Measurements from ENCODE around the gene LIMK1.

DNA sequence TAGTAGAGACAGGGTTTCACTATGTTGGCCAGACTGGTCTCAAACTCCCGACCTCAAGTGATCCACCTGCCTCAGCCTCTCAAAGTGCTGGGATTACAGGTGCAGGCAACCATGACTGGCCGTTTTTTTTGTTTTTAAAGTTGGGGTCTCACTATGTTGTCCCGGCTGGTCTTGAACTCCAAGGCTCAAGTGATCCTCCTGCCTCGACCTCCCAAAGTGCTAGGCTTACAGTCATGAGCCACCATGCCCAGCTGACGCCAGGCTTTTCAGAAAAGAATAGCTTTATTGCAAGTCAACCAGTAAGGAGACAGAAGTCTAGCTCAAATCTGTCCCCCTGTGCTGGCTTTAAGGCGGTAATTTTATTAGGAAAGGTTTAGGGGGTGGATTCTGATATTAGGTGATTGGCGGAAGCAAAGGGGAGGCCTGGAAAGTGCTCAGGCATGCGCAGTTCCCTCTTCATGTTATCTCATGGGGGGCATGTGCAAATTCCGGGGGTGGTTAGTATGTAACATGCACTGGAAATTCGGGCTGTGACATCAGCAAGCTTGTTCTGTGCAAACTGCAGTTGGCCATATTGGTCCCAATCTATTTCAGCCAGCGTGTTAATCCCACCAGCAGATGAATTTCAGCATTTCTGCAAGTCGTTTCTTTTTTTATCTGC lies 42.7 kb downstream of the LIMK1 start:
- TF ChIP-seq, protein P1, sequence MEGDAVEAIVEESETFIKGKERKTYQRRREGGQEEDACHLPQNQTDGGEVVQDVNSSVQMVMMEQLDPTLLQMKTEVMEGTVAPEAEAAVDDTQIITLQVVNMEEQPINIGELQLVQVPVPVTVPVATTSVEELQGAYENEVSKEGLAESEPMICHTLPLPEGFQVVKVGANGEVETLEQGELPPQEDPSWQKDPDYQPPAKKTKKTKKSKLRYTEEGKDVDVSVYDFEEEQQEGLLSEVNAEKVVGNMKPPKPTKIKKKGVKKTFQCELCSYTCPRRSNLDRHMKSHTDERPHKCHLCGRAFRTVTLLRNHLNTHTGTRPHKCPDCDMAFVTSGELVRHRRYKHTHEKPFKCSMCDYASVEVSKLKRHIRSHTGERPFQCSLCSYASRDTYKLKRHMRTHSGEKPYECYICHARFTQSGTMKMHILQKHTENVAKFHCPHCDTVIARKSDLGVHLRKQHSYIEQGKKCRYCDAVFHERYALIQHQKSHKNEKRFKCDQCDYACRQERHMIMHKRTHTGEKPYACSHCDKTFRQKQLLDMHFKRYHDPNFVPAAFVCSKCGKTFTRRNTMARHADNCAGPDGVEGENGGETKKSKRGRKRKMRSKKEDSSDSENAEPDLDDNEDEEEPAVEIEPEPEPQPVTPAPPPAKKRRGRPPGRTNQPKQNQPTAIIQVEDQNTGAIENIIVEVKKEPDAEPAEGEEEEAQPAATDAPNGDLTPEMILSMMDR (IDR thresholded peaks at IDR 0.05), result no peak
- TF ChIP-seq CBX8 (IDR thresholded peaks at IDR 0.05), result no peak
- TF ChIP-seq CEBPB (IDR thresholded peaks at IDR 0.05), result no peak
- no peak for TF ChIP-seq ZSCAN20 (CRISPR knock-in tag; IDR thresholded peaks at IDR 0.05)
- TF ChIP-seq BHLHE40 (IDR thresholded peaks at IDR 0.05; ENCODE audit: low read depth, low read length), result no peak
- no peak for TF ChIP-seq HOXA7 (CRISPR knock-in tag; IDR thresholded peaks at IDR 0.05)
- no peak for TF ChIP-seq SMC3 (IDR thresholded peaks at IDR 0.05)
